Activated naive CD4-positive, alpha-beta T cell treated with anti-CD3 and anti-CD28 coated beads, Interleukin-2, amount 50 U/mL, for 72 hours (primary cell): Measurements from ENCODE around the gene RDH13. TPM values are rescaled to one million over a fixed set of nuclear protein-coding genes. Genes with fewer than 3 reads are reported as not detected.
A peak's percentile ranks its signal among the peaks of the same experiment; 100 is the strongest.

Experiments used
- ATAC-seq, 2 donors: fragments of 150-1000 bp; cut with Tn5 transposase; 2 replicates each; pipeline ENCODE4 v1.10.0; 2021; ENCODE audit warnings: mild to moderate bottlenecking in 2 of 2, moderate library complexity in 2 of 2
- DNase-seq, 2 donors: peaks; one replicate each; pipeline ENCODE4 v3.0.0; 2021 to 2022; ENCODE audit warnings: low spot score in 2 of 2
- H3K27ac Mint-ChIP-seq, 2 donors: one replicate each; pipeline ENCODE4 v1.8.0; 2022; ENCODE audit warnings: mild to moderate bottlenecking in 2 of 2, mixed read lengths in 2 of 2
- H3K36me3 Mint-ChIP-seq, 2 donors: one replicate each; pipeline ENCODE4 v1.8.0; 2022; ENCODE audit warnings: mixed read lengths in 2 of 2
- H3K9me3 Mint-ChIP-seq, 2 donors: one replicate each; pipeline ENCODE4 v1.8.0; 2022; ENCODE audit warnings: mixed read lengths in 2 of 2
- total RNA-seq, 2 donors: library from RNA; stranded (reverse); gene quantifications; one replicate each; pipeline ENCODE4 v1.2.3, GENCODE V29; 2022

Gene RDH13
- total RNA-seq, 2 donors from 2014 or later: 15.9 to 16.0 TPM

DNA sequence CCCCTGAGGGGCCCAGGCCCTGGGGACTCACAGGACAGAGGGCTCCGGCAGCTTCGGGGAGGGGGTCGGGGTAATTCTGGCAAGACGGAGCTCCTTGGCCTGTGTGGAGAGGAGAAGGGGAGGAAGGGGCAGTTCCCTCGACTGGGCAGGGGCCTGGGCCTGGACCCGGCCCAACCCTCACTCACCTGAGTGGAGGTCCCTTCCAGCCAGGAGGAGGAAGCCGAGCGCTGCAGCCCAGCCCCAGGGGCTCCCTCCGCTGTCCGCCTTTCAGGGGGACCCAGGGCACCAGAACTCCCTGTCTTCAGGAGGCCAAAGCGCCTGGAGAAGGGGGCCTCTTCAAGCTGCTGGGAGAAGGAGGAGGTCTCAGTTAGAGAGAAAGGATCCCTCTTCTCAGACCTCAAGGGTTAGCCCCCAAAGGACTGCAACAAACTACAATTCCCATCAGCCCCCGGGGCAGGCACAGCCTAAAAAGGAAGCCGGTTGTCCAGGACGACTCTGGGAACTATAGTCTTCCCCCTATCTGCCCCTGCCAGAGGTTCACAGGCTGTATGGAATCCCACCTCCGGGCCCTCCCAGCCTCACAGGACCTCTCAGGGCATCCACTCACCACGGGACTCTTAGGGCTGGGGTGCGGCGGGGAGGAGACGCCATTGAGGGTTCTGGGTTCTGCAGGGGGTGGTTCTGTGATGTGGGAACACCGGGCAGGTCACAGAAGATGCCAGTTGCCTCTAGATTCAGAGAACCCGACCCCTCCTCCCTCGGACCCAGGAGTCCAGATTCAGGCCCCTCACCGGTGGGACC, 32.5 kb upstream of the RDH13 start:
- H3K9me3 Mint-ChIP-seq: no peaks in the 10 kb centered on the region
- no peak overlapping the region for H3K27ac Mint-ChIP-seq
- ATAC-seq (no peak), DNase-seq (no peak)
- peaks cover 0 to 8% of the 10 kb centered on the region in 2 donors for H3K36me3 Mint-ChIP-seq

DNA sequence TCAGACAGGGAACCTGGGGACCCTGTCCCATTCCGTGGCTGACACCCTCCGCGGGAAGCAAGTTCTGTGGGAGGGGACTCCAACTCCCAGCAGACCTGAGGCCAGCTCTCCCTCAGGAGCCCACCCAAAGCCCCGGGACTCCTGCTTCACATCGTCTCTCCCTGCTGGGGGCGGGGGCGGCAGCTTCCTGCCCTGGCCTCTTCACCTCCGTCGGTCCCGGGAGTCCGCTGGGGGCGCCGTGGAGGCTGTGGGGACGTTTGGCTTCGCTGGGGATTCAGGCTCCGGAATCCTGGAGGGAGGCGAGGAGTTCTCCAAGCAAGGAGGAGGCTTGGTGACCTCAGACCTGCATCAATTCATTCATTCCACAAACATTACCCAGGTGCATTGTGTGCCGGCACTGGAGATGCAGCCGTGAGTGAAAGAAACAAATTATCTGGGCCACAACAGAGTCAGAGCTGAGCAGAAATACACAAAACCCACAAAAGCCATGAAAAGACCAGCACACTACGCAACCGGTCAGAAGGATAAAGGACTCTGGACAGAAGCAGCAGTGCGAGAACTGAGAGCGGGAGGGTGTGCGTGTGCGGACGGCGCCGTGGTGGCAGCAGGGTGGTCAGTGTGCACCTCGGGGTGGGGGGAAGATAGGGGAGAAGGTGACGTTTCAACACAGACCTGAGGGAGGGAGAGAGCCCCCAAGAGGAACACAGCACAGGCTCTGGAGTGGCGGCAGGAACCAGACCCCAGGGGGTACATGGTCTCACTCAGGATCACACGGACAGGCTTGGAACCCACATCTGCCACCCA, 31.7 kb upstream of the RDH13 start:
- ATAC-seq: no peak
- Mint-ChIP-seq H3K27ac (no peak overlapping the region), H3K36me3 (peaks cover 0 to 6% of the 10 kb centered on the region in 2 donors), H3K9me3 (no peaks in the 10 kb centered on the region)
- no peak for DNase-seq

DNA sequence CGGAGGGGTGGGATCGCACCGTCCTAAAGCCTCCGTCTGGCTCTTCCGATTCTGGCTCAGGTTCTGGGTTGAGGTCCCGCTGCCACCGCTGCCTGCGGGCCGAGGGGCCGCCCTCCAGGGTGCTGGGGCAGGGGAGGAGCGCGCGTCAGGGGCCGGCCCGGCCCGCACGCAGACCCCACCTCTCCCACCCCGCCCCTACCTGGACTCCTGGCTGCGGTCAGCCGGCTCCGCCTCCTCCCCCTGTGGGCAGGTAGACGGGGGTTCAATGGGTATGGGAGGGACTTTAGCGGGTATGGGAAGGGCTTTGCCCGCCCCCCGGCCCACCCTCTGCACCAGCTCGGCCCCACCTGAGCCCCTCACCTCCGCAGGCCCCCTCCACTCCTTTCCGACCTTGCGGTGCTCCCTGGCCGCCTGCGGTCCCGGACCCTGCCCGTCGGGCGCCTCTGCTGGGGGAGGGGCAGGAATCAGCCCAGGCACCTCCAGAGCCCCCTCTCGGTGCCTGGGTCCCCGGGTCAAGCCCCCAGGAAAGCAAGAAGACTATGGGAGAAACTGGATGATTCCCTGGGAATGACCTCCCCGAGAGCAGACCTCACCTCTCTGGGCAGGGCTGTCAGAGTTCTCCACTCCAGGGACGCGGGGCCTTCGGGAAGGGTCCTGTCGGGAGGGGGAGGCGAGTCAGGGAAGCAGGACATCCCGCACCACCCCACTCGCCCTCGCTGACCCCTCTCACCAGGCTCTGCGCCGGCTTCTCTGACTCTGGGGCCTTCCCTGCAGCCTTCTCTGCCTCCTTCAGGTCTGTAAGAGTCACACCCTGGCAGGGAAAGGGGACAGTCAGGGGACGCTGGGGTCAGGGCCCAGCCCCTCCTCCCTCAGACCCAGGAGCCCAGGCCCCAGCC, 29.7 kb upstream of the RDH13 start:
- Mint-ChIP-seq H3K36me3 (peaks cover 7 to 15% of the 10 kb centered on the region in 2 donors), H3K27ac (no peak overlapping the region), H3K9me3 (no peaks in the 10 kb centered on the region)
- ATAC-seq: no peak
- no peak for DNase-seq

DNA sequence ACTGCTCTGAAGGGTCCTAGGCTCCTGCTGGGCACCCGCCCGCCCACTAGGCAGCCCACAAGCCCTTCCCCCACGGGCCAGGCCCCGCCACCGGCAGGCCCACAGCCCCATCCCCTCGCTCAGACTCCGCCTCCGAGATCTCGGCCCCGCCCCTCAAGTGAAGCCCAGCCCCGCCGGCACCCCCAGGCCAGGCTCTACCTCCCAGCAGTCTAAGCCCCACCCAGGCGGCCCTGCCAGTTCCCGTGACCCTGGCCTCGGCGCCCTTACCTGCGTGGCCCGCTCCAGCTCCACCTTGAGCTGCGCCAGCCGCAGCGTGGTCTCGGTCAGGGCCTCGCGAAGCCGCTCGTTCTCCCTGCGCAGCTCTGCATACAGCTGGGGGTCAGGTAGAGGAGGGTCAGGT, 29.0 kb upstream of the RDH13 start:
- Mint-ChIP-seq H3K36me3 (peaks cover 7 to 15% of the 10 kb centered on the region in 2 donors), H3K9me3 (no peaks in the 10 kb centered on the region)
- ATAC-seq: no peak

DNA sequence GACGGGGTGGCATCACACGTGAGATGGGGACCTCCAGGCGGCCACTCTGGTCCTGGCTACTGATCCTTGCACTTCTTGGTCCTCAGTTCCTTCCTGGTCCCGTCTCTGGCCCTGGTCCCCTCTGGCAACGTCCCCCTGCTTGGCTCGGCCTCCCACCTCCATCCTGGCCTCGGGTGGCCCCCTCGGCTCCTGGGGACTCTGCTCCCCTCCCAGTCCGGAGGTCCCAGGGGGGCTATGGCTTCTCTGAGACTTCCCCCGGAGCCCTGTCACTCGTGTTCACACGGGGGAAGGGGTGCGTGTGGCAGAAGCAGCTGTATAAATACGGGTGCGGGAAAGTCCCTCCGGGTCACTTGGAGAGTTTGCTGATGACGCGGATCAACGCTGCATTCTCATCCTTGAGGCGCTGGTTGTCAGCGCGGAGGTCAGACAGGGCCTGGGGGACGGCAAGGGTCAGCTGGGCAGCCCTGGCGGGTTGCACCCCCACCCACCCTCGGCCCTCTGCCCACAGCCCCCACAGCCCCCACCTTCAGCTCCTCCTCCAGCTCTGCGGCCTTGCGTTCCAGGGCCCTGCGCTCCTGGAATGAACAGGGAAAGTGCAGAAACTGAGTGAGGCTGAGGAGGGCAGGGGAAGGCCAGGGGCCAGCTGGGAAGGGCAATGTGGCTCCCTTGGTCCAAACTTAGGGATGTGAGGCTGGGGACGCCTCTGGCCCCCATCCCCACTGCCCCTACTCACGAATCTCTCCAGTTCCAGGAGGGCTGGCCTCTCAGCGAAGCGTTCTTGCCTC, 28.4 kb upstream of the RDH13 start:
- peaks cover 7 to 15% of the 10 kb centered on the region in 2 donors for H3K36me3 Mint-ChIP-seq
- no peak for ATAC-seq
- H3K9me3 Mint-ChIP-seq: no peaks in the 10 kb centered on the region
- no peak for DNase-seq
- H3K27ac Mint-ChIP-seq: no peak overlapping the region

More for the DNA sequence above, 29.0 kb upstream of the RDH13 start:
- no peak overlapping the region for H3K27ac Mint-ChIP-seq
- no peak for DNase-seq

DNA sequence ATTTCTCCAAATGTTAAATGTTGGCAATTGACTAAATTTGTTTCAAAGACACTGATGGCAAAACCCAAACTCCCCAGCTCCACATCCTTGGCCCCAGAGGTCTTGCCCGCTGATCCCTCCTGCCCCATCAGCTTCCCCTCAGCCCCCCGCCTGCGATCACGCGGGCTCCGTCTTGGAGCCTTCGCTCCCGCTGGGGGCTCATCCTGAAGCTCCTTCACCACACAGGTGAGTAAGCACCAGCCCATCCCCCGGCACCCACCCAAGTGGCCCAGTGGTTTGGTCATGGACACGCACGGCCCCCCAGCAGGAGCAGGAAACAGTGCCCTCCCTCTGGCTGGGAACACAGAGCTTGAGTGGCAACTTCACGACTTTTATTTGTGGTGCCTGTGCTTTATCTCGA, 27.6 kb upstream of the RDH13 start:
- no peak for DNase-seq
- H3K9me3 Mint-ChIP-seq: no peaks in the 10 kb centered on the region
- peaks cover 7 to 15% of the 10 kb centered on the region in 2 donors for H3K36me3 Mint-ChIP-seq
- H3K27ac Mint-ChIP-seq: peak overlapping the region in 1 of 2 donors; percentile 4
- ATAC-seq: no peak

DNA sequence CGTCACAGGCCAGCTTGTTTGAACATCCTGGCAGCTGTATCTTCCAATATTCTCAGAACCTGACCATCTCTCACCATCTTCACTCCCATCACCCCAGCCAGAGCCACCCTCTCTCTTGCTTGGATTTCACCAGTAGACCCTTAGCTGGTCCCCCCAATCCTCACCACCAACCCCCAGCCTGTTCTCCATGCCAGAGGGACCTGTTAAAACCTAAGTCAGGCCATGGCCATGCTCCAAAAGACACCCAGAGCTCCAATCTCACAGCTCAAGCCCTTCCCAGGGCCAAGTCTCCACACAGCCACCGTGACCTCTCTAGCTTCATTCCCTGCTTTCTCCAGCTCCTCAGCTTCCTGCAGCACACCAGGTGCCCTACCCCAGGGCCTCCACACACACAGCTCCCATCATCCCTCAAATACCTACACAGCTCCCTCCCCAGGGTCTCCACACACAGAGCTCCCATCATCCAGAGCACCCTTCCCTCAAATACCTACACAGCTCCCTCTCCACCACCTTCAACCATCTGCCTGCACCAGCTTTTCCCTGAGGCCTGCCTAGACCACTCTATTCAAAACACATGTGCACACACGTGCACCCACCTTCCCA, 26.5 kb upstream of the RDH13 start:
- H3K9me3 Mint-ChIP-seq: no peaks in the 10 kb centered on the region
- H3K27ac Mint-ChIP-seq: peak overlapping the region in 1 of 2 donors; percentile 4
- ATAC-seq (no peak), DNase-seq (no peak)
- H3K36me3 Mint-ChIP-seq: peaks cover 7 to 15% of the 10 kb centered on the region in 2 donors

DNA sequence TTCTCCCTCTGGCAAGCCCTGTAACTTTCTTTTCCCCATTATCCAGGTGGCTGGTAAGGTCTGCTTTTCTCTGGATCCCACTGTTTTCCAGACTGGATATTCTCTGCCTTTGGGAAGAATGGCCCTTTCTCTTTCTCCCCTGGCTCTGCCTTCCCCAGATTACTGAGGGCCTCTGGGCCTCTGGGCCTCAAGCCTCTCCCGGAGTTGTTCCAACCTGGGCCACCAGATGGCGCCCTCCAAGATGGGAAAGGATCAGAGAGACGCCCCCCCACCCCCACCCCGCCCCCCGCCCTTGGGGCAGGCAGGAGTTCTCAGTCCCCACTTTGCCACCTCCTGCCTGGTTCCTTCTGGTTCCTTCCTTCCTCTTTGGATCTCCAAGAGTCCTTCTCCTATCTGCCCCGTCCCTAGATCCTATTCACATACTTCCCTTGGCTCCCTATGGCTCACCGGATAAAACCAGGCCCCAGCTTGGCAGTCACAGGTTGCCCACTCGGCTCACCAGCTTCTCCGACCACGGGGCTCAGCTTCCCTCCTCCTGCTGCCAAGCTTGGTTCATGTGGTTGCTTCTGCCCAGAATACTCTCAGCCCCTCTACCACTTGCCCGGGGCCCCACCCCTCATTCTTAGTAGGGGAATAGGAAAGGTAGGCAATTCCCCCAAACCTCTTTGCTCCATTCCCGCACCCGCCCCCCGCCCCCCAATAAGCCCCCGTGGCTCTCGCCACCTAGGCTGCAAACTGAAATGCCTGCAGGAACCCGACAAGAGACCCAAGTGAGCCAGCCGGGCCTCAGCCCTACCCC, 25.8 kb upstream of the RDH13 start:
- DNase-seq: peak in 1 of 2 donors; percentile 94
- Mint-ChIP-seq H3K9me3 (no peaks in the 10 kb centered on the region), H3K27ac (no peak overlapping the region), H3K36me3 (peaks cover 7 to 15% of the 10 kb centered on the region in 2 donors)
- ATAC-seq: peak; percentile 28 to 47

DNA sequence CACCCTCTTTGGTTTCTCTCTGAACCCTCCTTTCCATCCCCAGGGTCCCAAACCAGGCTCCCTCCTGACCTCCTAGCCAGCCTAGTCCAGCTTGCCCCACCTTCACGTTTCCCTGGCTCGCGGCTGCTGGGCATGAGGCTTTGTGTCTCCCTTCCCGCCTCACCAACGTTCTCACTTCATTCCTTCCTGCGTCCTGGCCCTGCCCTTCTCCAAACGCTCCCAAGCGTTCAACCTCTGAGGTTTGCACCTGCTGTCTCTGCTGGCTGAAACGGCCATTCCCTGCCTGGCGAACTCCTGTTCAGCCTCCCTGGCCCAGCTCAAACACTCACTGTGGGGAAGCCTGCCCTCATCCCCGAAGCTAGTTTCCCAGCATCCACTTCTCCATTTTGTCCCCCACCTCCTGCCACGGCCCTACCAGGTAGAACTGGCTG, 25.1 kb upstream of the RDH13 start:
- no peak for ATAC-seq
- Mint-ChIP-seq H3K27ac (peak overlapping the region in 1 of 2 donors; percentile 92), H3K36me3 (peaks cover 7 to 17% of the 10 kb centered on the region in 2 donors), H3K9me3 (no peaks in the 10 kb centered on the region)
- no peak for DNase-seq

DNA sequence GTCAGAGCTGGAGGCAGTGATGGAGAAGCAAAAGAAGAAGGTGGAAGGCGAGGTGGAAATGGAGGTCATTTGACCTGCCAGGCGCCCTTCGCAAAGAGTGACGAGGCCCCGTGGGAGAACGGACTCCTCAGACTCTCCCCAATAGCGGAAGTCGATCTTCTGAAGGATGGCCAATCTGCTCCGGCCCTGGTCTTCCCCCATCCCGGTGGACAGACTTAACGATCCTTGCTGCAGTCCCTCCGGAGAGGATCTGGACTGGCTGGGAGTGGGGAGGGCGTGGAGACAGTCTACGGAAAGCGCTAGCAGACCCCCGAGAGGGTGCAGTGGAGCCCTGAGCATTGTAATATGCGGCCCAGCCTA, 24.6 kb upstream of the RDH13 start:
- peaks cover 0 to 3% of the 10 kb centered on the region in 2 donors for H3K9me3 Mint-ChIP-seq

DNA sequence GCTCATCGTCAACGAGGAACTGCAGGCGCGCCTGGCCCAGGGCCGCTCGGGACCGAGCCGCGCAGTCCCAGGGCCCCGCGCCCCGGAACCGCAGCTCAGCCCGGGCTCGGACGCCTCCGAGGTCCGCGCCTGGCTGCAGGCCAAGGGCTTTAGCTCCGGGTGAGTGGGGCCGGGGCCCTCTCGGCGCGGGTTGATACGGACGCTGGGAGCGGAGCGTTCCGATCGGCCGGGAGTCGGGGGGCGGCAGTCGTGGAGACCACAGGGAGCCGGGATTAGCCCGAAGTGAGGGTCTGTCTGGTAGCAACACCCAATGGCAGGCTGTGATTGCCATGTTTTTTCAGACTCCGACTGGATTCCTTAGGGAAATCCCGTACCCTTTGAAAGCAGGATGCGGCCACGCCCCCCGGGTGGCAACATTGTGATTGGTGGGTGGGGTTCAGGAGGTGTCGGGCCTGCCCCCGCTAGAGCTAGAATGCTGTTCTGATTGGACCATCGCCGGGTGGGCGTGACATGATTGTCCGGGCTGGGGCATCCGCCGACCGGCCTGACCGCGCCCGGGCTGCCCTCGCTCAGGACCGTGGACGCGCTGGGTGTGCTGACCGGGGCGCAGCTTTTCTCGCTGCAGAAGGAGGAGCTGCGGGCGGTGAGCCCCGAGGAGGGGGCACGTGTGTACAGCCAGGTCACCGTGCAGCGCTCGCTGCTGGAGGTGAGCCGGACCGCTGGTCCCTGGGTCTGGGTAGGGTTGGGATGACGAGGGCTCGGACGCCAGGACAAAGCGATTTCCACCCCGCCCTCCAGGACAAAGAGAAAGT, 24.0 kb upstream of the RDH13 start:
- H3K9me3 Mint-ChIP-seq: peaks cover 0 to 5% of the 10 kb centered on the region in 2 donors
- peaks cover 7 to 25% of the 10 kb centered on the region in 2 donors for H3K36me3 Mint-ChIP-seq

More for the DNA sequence above, 24.6 kb upstream of the RDH13 start:
- H3K27ac Mint-ChIP-seq: no peak overlapping the region
- ATAC-seq: peak in 1 of 2 donors; percentile 4
- H3K36me3 Mint-ChIP-seq: peaks cover 7 to 22% of the 10 kb centered on the region in 2 donors
- DNase-seq: no peak

DNA sequence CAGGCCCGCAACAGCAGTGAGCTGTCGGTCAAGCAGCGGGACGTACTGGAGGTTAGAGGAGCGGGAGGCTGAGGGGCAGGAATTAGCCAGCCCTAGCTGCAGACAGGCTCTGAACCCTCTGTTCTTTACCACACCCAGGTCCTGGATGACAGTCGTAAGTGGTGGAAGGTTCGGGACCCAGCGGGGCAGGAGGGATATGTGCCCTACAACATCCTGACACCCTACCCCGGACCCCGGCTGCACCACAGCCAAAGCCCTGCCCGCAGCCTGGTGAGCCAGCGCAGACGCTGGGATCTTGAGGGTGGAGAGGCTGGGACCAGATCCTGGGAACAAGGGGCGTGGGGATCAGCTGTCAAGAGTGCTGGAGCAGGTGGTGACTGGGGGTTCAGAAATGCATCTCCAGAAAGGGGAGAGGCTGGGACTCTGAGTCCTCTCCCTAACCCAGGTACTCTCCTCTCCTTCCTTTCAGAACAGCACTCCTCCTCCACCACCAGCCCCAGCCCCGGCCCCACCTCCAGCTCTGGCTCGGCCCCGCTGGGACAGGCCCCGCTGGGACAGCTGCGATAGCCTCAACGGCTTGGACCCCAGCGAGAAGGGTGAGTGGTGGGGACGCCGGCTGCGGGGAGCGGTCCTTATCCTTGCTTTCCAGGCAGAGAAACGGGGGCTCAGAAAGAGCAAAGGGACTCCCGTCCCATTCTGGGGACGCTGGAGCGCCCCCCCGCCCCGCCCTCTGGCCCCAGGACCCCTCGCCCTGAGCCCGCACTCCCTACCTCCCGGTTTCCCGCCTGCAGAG, 23.2 kb upstream of the RDH13 start:
- peaks cover 7 to 25% of the 10 kb centered on the region in 2 donors for H3K36me3 Mint-ChIP-seq
- peaks cover 0 to 5% of the 10 kb centered on the region in 2 donors for H3K9me3 Mint-ChIP-seq
- DNase-seq (no peak), ATAC-seq (no peak)
- no peak overlapping the region for H3K27ac Mint-ChIP-seq

More for the DNA sequence above, 24.0 kb upstream of the RDH13 start:
- H3K27ac Mint-ChIP-seq: no peak overlapping the region
- peak in 1 of 2 donors; percentile 55 for DNase-seq
- ATAC-seq: peak; percentile 67 to 77

DNA sequence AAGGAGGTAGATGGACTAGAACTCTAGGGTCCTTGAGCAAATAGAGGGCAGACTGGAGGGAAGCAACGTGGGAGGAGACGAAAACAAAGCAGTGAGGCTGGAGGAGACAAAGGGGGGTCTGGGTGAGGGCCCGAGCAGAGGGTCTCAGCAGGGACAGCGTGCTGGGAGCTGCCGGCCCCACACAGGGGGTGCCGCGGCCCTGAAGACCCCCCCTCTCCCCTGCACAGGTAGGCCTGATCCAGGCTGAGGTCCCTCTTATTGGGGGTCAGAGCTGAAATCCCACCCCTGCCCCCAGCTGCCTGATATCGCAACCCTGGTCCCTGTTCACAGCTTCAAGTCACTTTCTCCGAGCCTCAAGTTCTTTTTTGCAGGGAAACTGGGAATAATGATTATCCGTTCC, 21.5 kb upstream of the RDH13 start:
- no peak for ATAC-seq
- no peak for DNase-seq
- Mint-ChIP-seq H3K9me3 (peaks cover 5 to 6% of the 10 kb centered on the region in 2 donors), H3K27ac (no peak overlapping the region), H3K36me3 (peaks cover 12 to 21% of the 10 kb centered on the region in 2 donors)
